Endodermal cell (in vitro differentiated cells): ENCODE data around the gene NCKAP5. TPM values are rescaled to one million over a fixed set of nuclear protein-coding genes. Genes with fewer than 3 reads are reported as not detected.

Experiments used
- DNase-seq: peaks from one replicate; pipeline ENCODE4 v3.0.0-alpha.2; 2017
- H3K27ac ChIP-seq: 2 replicates; pipeline ENCODE4 v1.5.1; 2013; ENCODE audit warnings: mild to moderate bottlenecking, low read depth, low read length, moderate library complexity
- H3K27me3 ChIP-seq: 2 replicates; pipeline ENCODE4 v1.6.1; 2013; ENCODE audit warnings: mild to moderate bottlenecking, low read length, moderate library complexity; ENCODE audit not compliant: insufficient read depth, control insufficient read depth, poor library complexity, severe bottlenecking
- H3K36me3 ChIP-seq: 2 replicates; pipeline ENCODE4 v1.7.0; 2013; ENCODE audit warnings: mild to moderate bottlenecking, low read length, moderate library complexity; ENCODE audit not compliant: control insufficient read depth, insufficient read depth
- H3K4me1 ChIP-seq: one replicate; pipeline ENCODE4 v1.7.0; 2013; ENCODE audit warnings: low read length; ENCODE audit not compliant: control insufficient read depth, insufficient read depth
- H3K4me3 ChIP-seq: 2 replicates; pipeline ENCODE4 v1.5.1; 2013; ENCODE audit warnings: mild to moderate bottlenecking, low read length, moderate library complexity
- H3K9ac ChIP-seq: 2 replicates; pipeline ENCODE4 v1.6.1; 2013; ENCODE audit warnings: mild to moderate bottlenecking, low read length, moderate library complexity; ENCODE audit not compliant: poor library complexity, severe bottlenecking; ENCODE audit errors: extremely low read depth
- H3K9me3 ChIP-seq: 2 replicates; pipeline ENCODE4 v1.6.1; 2013; ENCODE audit warnings: mild to moderate bottlenecking, low read length, moderate library complexity; ENCODE audit not compliant: control insufficient read depth
- H3K27ac Mint-ChIP-seq: 2 replicates; pipeline ENCODE4 v1.8.0; 2020; ENCODE audit warnings: mixed read lengths
- H3K27me3 Mint-ChIP-seq: 2 replicates; pipeline ENCODE4 v1.8.0; 2021; ENCODE audit warnings: mild to moderate bottlenecking, mixed read lengths; ENCODE audit not compliant: insufficient read depth
- H3K36me3 Mint-ChIP-seq: 2 replicates; pipeline ENCODE4 v1.8.0; 2020; ENCODE audit warnings: low read depth, mixed read lengths
- H3K4me1 Mint-ChIP-seq: 2 replicates; pipeline ENCODE4 v1.8.0; 2020; ENCODE audit warnings: mixed read lengths
- H3K4me3 Mint-ChIP-seq: 2 replicates; pipeline ENCODE4 v1.8.0; 2020; ENCODE audit warnings: mild to moderate bottlenecking, moderate library complexity, mixed read lengths
- H3K9me3 Mint-ChIP-seq: 2 replicates; pipeline ENCODE4 v1.8.0; 2020; ENCODE audit warnings: mild to moderate bottlenecking, mixed read lengths
- WGBS, 2 experiments: methylation state at CpG; one replicate each; pipeline versions ENCODE4 v1.1.5 to v1.1.7; 2013; ENCODE audit warnings: missing lambda C conversion rate in 2 of 2, mixed read lengths in 1 of 2; ENCODE audit not compliant: insufficient coverage in 1 of 2, insufficient read length in 1 of 2; 5-methylcytosine and 5-hydroxymethylcytosine counted together
- total RNA-seq, 2 donors: library from RNA; stranded (reverse); fragmentation: NEBNext Ultra II Directional in 1 of 2; extraction: Animal tissue kit (Norgen Biotek cat#: 25700) in 1 of 2; gene quantifications; 2 replicates in 1 of 2; 3 replicates in 1 of 2; pipeline ENCODE4 v1.2.1, GENCODE V29; 2021
- TF ChIP-seq, protein P1 (sequence below): fragments of 200-600 bp; sonication (generic); conservative IDR thresholded peaks from 2 replicates; pipeline ENCODE4 v1.5.0; 2021; ENCODE audit warnings: antibody characterized with exemption, mild to moderate bottlenecking

Gene NCKAP5
- total RNA-seq, 2 donors from 2014 or later: 0.58 to 0.92 TPM

- Mint-ChIP-seq H3K9me3 (peaks cover 44% of the 10 kb centered on the region), H3K4me3 (no peak overlapping the region), H3K27me3 (peaks cover 4% of the 10 kb centered on the region), H3K36me3 (peaks cover 2% of the 10 kb centered on the region), H3K4me1 (no peaks in the 10 kb centered on the region), H3K27ac (no peak overlapping the region)
- no peak overlapping the region for H3K9ac ChIP-seq
- H3K27ac ChIP-seq: no peak overlapping the region
- no peaks in the 10 kb centered on the region for H3K27me3 ChIP-seq
- no peak for DNase-seq
- 90 to 93% methylated on average over 4 to 5 of the region's 5 CpGs for WGBS, 2 experiments
- H3K36me3 ChIP-seq: no peaks in the 10 kb centered on the region
- H3K4me1 ChIP-seq: no peaks in the 10 kb centered on the region
- peaks cover 22% of the 10 kb centered on the region for H3K9me3 ChIP-seq
- TF ChIP-seq, protein P1, sequence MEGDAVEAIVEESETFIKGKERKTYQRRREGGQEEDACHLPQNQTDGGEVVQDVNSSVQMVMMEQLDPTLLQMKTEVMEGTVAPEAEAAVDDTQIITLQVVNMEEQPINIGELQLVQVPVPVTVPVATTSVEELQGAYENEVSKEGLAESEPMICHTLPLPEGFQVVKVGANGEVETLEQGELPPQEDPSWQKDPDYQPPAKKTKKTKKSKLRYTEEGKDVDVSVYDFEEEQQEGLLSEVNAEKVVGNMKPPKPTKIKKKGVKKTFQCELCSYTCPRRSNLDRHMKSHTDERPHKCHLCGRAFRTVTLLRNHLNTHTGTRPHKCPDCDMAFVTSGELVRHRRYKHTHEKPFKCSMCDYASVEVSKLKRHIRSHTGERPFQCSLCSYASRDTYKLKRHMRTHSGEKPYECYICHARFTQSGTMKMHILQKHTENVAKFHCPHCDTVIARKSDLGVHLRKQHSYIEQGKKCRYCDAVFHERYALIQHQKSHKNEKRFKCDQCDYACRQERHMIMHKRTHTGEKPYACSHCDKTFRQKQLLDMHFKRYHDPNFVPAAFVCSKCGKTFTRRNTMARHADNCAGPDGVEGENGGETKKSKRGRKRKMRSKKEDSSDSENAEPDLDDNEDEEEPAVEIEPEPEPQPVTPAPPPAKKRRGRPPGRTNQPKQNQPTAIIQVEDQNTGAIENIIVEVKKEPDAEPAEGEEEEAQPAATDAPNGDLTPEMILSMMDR: no peak
- H3K4me3 ChIP-seq: no peak overlapping the region
Measured at GRCh38 chr2:133389569-133389968, 178.7 kb downstream of the NCKAP5 start.

GRCh38 chr2:133382566-133382965, 185.7 kb downstream of the NCKAP5 start:
- Mint-ChIP-seq H3K4me1 (peaks cover 11% of the 10 kb centered on the region), H3K9me3 (peaks cover 21% of the 10 kb centered on the region), H3K4me3 (no peak overlapping the region), H3K27me3 (peaks cover 4% of the 10 kb centered on the region), H3K27ac (no peak overlapping the region), H3K36me3 (peaks cover 2% of the 10 kb centered on the region)
- TF ChIP-seq, protein P1: no peak
- DNase-seq: no peak
- H3K9me3 ChIP-seq: peaks cover 2% of the 10 kb centered on the region
- no peaks in the 10 kb centered on the region for H3K27me3 ChIP-seq
- no peak overlapping the region for H3K27ac ChIP-seq
- H3K9ac ChIP-seq: no peak overlapping the region
- peaks cover 10% of the 10 kb centered on the region for H3K4me1 ChIP-seq
- no peaks in the 10 kb centered on the region for H3K36me3 ChIP-seq
- no peak overlapping the region for H3K4me3 ChIP-seq

- no peak for DNase-seq
- TF ChIP-seq, protein P1: no peak
- H3K27me3 ChIP-seq: no peaks in the 10 kb centered on the region
- H3K4me3 ChIP-seq: no peak overlapping the region
- Mint-ChIP-seq H3K4me3 (no peak overlapping the region), H3K27ac (no peak overlapping the region), H3K4me1 (peaks cover 15% of the 10 kb centered on the region), H3K27me3 (peaks cover under 1% of the 10 kb centered on the region), H3K9me3 (peaks cover 9% of the 10 kb centered on the region), H3K36me3 (no peaks in the 10 kb centered on the region)
- no peaks in the 10 kb centered on the region for H3K36me3 ChIP-seq
- peaks cover 11% of the 10 kb centered on the region for H3K4me1 ChIP-seq
- no peak overlapping the region for H3K9ac ChIP-seq
- H3K9me3 ChIP-seq: no peaks in the 10 kb centered on the region
- H3K27ac ChIP-seq: no peak overlapping the region
- 88 to 89% methylated on average over 1 to 3 of the region's 3 CpGs for WGBS, 2 experiments
Measured at GRCh38 chr2:133380991-133381390, 187.3 kb downstream of the NCKAP5 start.
